OCI-LY1 (cell line): Measurements from ENCODE around the gene SSH2.

ENCODE experiments used
- H2AFZ ChIP-seq: fragments of 200-600 bp; sonication (generic), shearing (Covaris generic); 2 replicates; pipeline ENCODE4 v1.6.0; 2014; ENCODE audit warnings: antibody characterized with exemption, mild to moderate bottlenecking, low read length
- H3F3A ChIP-seq: fragments of 200-600 bp; sonication (generic), shearing (Covaris generic); 2 replicates; pipeline ENCODE4 v1.6.0; 2014; ENCODE audit warnings: mild to moderate bottlenecking, antibody characterized with exemption, low read length, moderate library complexity; ENCODE audit not compliant: insufficient read depth
- H3K27ac ChIP-seq: fragments of 200-600 bp; sonication (generic); 2 replicates; pipeline ENCODE4 v1.5.1; 2014; ENCODE audit warnings: low read length, mixed run types, mild to moderate bottlenecking, low read depth; ENCODE audit not compliant: poor library complexity, severe bottlenecking
- H3K27me3 ChIP-seq: fragments of 200-600 bp; sonication (generic); 2 replicates; pipeline ENCODE4 v1.6.0; 2014; ENCODE audit warnings: antibody characterized with exemption, mild to moderate bottlenecking, low read length, moderate library complexity; ENCODE audit not compliant: insufficient read depth
- H3K36me3 ChIP-seq: fragments of 200-600 bp; sonication (generic); 2 replicates; pipeline ENCODE4 v1.6.1; 2014; ENCODE audit warnings: mild to moderate bottlenecking, antibody characterized with exemption, low read length, moderate library complexity, mixed read lengths; ENCODE audit not compliant: insufficient read depth
- H3K4me1 ChIP-seq: fragments of 200-600 bp; sonication (generic); 2 replicates; pipeline ENCODE4 v1.5.1; 2014; ENCODE audit warnings: mild to moderate bottlenecking, low read length, moderate library complexity; ENCODE audit not compliant: insufficient read depth, severe bottlenecking
- H3K4me2 ChIP-seq: fragments of 200-600 bp; sonication (generic), shearing (Covaris generic); 2 replicates; pipeline ENCODE4 v1.6.1; 2014; ENCODE audit warnings: low read length
- H3K4me3 ChIP-seq: fragments of 200-600 bp; sonication (generic); 2 replicates; pipeline ENCODE4 v1.5.1; 2014; ENCODE audit warnings: low read length, low read depth, mild to moderate bottlenecking, mixed read lengths; ENCODE audit not compliant: poor library complexity, severe bottlenecking
- H3K79me2 ChIP-seq: fragments of 200-600 bp; shearing (Covaris generic); 2 replicates; pipeline ENCODE4 v1.6.1; 2016; ENCODE audit warnings: mixed run types, low read length, mixed read lengths; ENCODE audit not compliant: insufficient read depth
- H3K9ac ChIP-seq: fragments of 200-600 bp; sonication (generic), shearing (Covaris generic); 2 replicates; pipeline ENCODE4 v1.6.1; 2014; ENCODE audit warnings: mild to moderate bottlenecking, low read length, mixed read lengths
- H3K9me2 ChIP-seq: fragments of 200-600 bp; sonication (generic), shearing (Covaris generic); 2 replicates; pipeline ENCODE4 v1.6.1; 2014; ENCODE audit warnings: low read depth, mild to moderate bottlenecking, low read length, mixed read lengths
- H3K9me3 ChIP-seq: fragments of 200-600 bp; shearing (Covaris generic); 2 replicates; pipeline ENCODE4 v1.6.1; 2014; ENCODE audit warnings: low read length, mixed read lengths
- H4K20me1 ChIP-seq: fragments of 200-600 bp; sonication (generic), shearing (Covaris generic); 2 replicates; pipeline ENCODE4 v1.6.0; 2016; ENCODE audit warnings: mild to moderate bottlenecking, low read length; ENCODE audit not compliant: insufficient read depth
- CTCF ChIP-seq: fragments of 200-600 bp; sonication (generic), shearing (Covaris generic); IDR thresholded peaks from 2 replicates; pipeline ENCODE4 v1.5.1; 2017; ENCODE audit warnings: mild to moderate bottlenecking, antibody characterized with exemption, low read length, moderate library complexity, mixed read lengths
- EZH2 ChIP-seq: fragments of 200-600 bp; sonication (generic), shearing (Covaris generic); IDR thresholded peaks from 2 replicates; pipeline ENCODE4 v1.8.0; 2017; ENCODE audit warnings: borderline replicate concordance, mixed run types, mild to moderate bottlenecking, antibody characterized with exemption, low read length, moderate library complexity, mixed read lengths

SSH2 gene

GRCh38 chr17:29840884-29841283 lies 89.1 kb downstream of the SSH2 start:
- Histone ChIP-seq H3K4me2 (no peak overlapping the region), H3K4me1 (peaks cover 17% of the 10 kb centered on the region), H3K27me3 (no peaks in the 10 kb centered on the region), H3F3A (no peaks in the 10 kb centered on the region), H3K9ac (no peak overlapping the region), H2AFZ (no peak overlapping the region), H3K36me3 (no peaks in the 10 kb centered on the region; the same call in 1 of the 2 replicates), H3K9me2 (no peaks in the 10 kb centered on the region), H3K79me2 (no peaks in the 10 kb centered on the region), H3K9me3 (no peaks in the 10 kb centered on the region), H4K20me1 (no peaks in the 10 kb centered on the region), H3K4me3 (no peak overlapping the region), H3K27ac (no peak overlapping the region)
- TF ChIP-seq EZH2, result no peak
- TF ChIP-seq CTCF, result no peak

- no peaks in the 10 kb centered on the region for H3F3A ChIP-seq
- TF ChIP-seq CTCF (no peak), EZH2 (no peak)
- H3K9me3 ChIP-seq, result no peaks in the 10 kb centered on the region
- no peaks in the 10 kb centered on the region for H3K9me2 ChIP-seq
- H3K27ac ChIP-seq, result peak overlapping the region; percentile 24
- no peaks in the 10 kb centered on the region; the same call in 1 of the 2 replicates for H3K36me3 ChIP-seq
- no peaks in the 10 kb centered on the region for H3K27me3 ChIP-seq
- no peaks in the 10 kb centered on the region for H3K79me2 ChIP-seq
- no peak overlapping the region for H3K4me3 ChIP-seq
- peaks cover 28% of the 10 kb centered on the region for H3K4me1 ChIP-seq
- no peak overlapping the region for H3K4me2 ChIP-seq
- H3K9ac ChIP-seq, result no peak overlapping the region
- H2AFZ ChIP-seq, result no peak overlapping the region
- H4K20me1 ChIP-seq, result no peaks in the 10 kb centered on the region
Observed at GRCh38 chr17:29839656-29840055, 90.4 kb downstream of the SSH2 start.

- Histone ChIP-seq H3K79me2 (no peaks in the 10 kb centered on the region), H3K27me3 (no peaks in the 10 kb centered on the region), H3K27ac (no peak overlapping the region), H3K36me3 (no peaks in the 10 kb centered on the region; the same call in 1 of the 2 replicates), H2AFZ (no peak overlapping the region), H3F3A (no peaks in the 10 kb centered on the region), H3K9me2 (no peaks in the 10 kb centered on the region), H3K9me3 (no peaks in the 10 kb centered on the region), H4K20me1 (no peaks in the 10 kb centered on the region), H3K4me1 (peaks cover 28% of the 10 kb centered on the region), H3K4me3 (no peak overlapping the region), H3K9ac (no peak overlapping the region), H3K4me2 (no peak overlapping the region)
- TF ChIP-seq EZH2, result no peak
- TF ChIP-seq CTCF, result no peak
Observed at GRCh38 chr17:29838961-29839360, 91.1 kb downstream of the SSH2 start.
